Stimulated activated CD4-positive, alpha-beta T cell treated with anti-CD3 and anti-CD28 coated beads, TNF-alpha, amount 100 ng/mL, for 1 hour (primary cell): Measurements from ENCODE around the gene COPZ1.

Experiments
- DNase-seq, 3 donors: peaks; one replicate each; pipeline ENCODE4 v3.0.0-alpha.2; 2020; ENCODE audit warnings: low read depth in 3 of 3, low spot score in 1 of 3

COPZ1 gene

DNA sequence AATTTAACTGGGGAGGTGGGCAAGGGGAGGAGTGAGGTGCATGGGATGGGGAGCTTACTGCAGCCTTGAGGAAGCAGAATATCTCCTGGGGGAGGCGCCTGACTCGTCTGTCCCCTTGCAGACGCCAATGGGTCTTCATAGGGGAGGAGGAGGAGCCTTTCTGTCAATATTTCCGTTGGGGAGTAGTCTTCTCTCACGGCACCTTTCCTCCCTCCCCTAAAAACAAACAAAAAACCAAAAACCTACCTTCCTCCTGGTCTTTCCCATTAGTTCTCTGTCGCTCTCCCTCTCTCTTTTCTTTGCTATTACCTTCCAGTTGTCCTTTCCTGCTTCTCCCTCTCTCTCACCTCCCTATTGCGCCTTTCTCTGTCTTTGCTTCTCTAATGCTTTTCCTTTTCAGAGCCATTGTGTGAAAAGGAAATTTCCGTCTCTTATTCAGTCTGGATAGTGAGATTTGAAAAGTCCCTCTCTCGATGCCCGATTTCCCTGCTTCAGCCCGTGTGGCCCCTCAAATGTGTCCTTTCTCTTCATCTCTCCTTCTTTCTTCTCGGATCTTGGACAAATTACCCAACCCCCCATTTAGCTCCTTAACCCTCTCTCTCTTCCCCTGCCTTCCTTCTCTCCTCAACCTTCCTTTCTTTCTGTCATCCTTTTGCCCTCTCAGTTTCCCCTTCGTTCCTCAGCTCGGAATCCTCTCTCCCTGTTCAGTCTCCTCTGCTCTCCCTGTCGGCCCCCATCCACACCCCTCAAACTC, 33.4 kb downstream of the COPZ1 start:
- DNase-seq = peak in 1 of 3 donors; percentile 11

DNA sequence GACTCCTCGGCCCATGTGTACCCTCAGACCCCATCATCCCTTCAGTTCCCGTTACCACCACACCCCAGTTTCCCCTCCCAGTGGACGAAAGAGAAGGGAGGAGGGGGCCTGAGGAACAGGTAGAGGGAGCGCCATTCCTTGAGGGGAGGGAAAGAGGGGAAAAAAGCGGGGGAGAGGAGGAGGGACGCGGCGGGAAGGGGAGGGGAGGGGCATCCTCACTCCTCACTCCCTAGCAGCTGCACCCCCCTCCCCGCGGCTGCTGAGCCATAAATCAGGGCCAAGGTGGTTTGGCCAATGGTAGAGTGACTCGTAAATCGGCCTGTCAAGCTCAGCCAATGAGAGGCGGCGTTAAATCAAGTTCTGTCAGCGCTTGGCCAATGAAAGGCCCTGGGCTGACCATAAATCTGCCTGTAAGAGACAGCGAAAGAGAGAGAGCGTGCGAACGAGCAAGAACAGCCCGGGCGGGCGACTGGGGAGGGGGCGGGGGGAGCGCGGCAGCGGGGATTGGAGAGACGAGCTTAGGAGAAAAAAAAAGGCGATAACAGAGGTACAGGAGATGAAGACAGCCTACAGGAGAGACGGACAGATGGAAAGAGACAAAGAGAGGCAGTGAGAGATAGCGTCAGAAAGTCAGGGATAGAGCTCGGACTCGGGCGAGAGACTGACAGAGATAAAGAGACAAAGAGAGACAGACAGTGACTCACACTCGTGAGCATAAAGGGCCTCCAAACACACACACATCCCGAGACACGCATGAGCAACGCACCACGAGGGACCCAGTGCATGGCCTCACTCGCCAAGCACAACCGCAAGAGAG, 34.2 kb downstream of the COPZ1 start:
- DNase-seq = peak; percentile 74 to 92 (median 85)

DNA sequence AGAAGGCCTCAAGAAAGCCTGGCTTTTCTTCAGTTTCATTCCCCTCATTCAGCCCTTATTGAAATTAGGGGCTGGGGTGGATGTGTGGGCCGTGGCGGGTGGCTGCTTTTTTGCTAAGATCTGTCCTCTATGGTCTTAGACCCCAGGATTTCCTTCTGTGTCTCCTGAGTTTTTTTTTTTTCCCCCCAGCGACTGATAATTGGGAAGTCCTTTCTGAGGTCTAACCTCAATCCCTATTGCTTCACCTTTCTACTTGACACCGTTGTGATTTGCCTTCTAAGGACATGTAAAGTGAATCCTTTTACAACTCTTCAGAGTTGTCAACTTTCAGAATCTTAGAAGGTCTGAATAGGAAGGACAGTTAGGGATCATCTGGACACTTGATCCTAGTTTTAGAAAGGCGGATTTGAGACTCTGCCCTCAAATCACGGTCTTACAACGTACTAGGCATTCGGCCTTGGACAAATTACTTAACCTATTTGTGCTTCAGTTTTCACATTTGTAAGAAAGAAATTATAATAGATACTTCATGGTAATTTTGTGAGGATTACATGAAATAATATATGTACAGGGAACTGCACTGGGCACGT, 34.9 kb downstream of the COPZ1 start:
- DNase-seq = no peak

GRCh38 chr12:54360717-54361456, 36.0 kb downstream of the COPZ1 start:
- peak in 1 of 3 donors; percentile 42 for DNase-seq

GRCh38 chr12:54363047-54363446, 38.1 kb downstream of the COPZ1 start:
- no peak for DNase-seq

GRCh38 chr12:54363618-54364017, 38.7 kb downstream of the COPZ1 start:
- no peak for DNase-seq

DNA sequence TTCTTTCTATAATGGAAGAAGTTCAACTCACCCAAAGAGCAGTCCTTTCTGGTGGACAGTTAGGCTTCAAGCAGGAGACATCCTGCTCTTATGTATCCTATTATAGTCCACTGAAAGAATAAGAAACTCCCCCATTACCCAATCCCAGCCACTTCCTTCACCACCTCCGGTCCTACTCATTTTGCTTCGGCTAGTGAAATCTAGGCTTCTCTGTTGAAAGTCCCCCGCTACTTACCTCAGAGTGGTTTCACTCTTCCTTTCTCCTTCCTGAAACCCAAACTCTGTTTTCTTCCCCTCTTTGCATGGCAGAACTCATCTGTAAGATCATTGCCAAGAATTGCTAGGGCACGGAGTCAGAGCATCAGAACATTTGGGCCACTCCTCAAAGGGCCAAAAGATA, 39.5 kb downstream of the COPZ1 start, which contains the start of gene GPR84:
GPR84 (minus strand) TSS at position 74 of the 400 bp plus-strand sequence. CDS start 635 bp downstream, outside the sequence.
- DNase-seq = no peak

- no peak for DNase-seq
Observed at GRCh38 chr12:54368025-54368708, 43.2 kb downstream of the COPZ1 start.

DNA sequence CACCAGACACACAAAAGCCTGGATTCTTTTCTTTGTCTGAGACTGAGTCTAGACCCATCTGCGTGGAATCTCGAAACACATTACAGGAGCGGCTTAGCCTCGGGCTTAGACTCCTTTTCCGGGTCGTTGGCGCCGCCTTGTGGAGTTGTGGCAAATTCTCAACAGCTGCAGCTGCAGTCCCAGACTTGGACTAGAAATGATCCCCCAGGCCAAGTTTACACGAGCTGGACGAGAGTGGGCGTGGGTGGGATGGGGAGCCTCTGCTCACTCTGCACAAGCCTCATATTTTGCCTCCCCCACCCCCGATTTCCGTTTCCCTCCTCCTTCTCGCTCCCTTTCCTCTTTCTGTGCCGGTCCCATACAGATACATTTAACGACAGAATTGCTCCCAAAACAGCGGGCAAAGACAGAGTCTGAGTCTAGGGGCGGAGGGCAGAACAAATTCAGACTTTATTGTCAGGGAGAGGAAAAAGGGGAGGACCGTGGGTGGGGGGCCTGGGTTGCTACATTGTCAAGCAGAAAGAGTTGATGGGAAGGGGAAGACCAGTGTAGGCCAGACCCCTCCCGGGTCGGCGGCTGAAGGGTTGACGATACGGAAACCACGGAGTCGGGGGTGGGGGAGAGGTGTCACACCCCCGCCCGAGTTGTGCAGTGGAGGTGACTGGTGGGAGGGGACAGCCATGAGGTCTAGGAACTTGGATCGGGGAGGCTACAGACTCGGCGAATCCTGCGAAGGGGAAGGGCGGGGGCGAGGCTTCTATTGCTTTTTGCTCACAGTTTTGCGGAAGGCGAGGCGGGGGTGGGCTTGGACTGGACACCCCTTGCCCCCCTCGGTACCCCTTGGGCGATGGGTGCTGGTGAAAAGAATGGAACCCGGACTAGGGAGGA, 44.0 kb downstream of the COPZ1 start:
- DNase-seq = peak; percentile 61 to 90 (median 76)

GRCh38 chr12:54369597-54370131, 44.7 kb downstream of the COPZ1 start:
- no peak for DNase-seq

DNA sequence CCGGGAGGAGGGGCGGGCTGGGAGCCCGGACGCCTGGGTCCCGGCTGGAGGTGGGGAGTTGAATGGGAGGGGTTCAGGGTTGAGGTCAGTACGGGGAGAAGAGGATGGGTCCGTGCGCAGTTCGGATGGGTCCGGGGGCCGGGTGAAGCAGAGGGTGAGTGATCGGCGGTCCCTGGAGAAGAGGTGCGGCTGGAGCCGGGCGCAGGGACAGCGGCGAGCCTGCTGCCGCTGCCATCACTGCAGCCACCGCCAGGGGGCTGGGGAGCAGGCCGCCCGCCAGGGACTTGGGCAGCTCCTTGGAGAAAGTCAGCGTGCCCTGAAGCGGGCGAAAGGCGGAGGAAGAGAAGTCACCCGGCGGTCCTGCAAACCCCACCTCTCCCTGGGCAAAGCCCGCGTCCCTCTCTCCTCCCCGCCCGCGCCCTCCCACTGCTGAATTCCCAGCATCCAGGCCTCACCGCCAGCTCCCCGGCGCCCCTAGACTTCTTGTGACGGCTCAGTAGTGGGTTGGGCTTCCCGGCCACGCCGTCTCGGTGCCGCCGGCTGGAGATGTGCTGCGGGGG, 45.3 kb downstream of the COPZ1 start:
- DNase-seq = no peak

DNA sequence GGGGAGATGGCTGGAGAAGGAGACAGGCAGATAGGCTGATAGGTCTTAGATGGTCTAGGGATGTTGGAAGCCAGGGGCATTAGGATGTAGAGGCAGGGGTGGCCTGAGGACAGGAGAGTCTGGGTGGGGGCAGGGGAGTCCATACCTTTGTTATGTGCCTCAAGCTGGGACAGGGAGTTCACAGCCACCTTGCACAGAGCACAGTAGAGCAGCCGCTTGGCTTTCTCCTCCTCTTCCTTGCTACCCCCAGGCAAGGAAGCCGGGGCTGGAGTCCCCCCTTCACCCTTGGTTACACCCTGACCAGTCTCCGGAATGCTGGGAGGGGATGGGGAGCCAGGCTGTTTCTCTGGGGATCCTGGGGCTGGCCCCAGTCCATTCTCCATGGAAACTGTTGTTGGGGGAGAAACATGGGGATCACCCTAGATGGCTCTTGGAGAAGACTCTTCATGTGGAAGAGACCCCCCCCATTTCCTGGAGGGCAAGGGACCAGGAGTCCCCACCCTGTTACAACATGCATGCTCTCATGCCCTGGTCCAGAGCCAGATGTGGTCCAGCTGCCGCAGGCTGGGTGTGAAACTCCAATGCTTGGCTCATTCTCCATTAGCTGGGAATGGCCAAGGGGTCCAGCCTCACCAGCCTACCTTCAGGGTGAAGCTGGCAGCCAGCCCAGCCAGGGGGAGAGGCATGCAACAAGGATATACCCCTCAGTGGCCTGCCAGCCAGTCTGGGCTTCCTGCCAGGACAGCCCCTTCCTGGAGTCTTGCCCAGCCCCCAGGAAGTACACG, 46.6 kb downstream of the COPZ1 start:
- no peak for DNase-seq

GRCh38 chr12:54372113-54372806, 47.3 kb downstream of the COPZ1 start:
- no peak for DNase-seq

GRCh38 chr12:54373649-54374561, 49.0 kb downstream of the COPZ1 start:
- DNase-seq = no peak

DNA sequence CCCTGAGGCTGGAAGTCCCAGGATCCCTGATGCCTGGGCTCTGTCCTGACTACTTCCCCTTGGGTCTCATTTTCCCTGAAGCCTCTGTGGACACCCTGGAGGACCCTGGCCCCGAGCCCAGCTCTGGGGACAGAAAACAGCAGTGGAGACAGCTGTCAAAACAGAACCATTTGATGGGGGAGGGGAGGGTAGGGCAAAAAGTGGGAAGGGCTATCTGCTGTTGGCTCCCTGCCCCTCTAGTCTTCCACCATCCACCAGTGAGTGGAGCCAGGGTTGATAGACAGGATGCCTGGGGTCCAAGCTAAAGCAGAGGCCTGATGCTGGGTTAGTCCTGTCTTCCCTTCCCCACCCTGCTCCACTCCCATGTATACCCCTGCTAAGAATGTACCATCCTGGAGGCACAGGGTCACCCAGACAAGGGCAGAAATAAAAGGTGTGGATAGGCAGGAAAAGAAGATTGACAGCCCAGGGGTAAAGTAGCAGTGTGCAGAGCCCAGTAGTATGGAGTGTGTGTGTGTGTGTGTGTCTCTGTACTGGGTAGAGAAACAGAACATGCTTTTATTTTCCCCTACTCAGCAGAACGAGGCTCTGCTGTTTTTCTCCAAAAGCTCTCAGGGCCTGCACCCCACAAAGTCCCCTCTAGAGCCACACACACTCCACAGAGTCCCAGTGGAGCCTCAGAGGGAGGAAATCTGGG, 49.8 kb downstream of the COPZ1 start:
- no peak for DNase-seq

- DNase-seq = no peak
Observed at GRCh38 chr12:54375259-54375579, 50.3 kb downstream of the COPZ1 start.
